HCT116 (cell line): ENCODE results near the gene TMPRSS11E. TPM values are rescaled to one million over a fixed set of nuclear protein-coding genes. Genes with fewer than 3 reads are reported as not detected.
"Not testable (repeated sequence)": the region's sequence is repeated elsewhere in the genome, so short reads cannot be mapped to it uniquely, and the experiment has no call there.

Source experiments
- ATAC-seq: fragments of 200-7000 bp; cut with Tn5 transposase; 2 replicates; pipeline ENCODE4 v1.9.1; 2020; ENCODE audit warnings: mild to moderate bottlenecking, moderate library complexity
- BruUV-seq: library from RNA; stranded (reverse); fragments of 400-500 nt; replicated peaks from 2 replicates; lab custom pipeline; 2021; lab: Mats Ljungman, UMichigan
- CTCF ChIA-PET: fragments of 300-600 bp; sonication (Branson Sonifier 250); formaldehyde crosslinking; loops from one replicate; lab custom pipeline; 2021; ENCODE audit warnings: antibody characterized with exemption; lab: Charles Lee
- POLR2A ChIA-PET: fragments of 300-600, 350-600 bp; sonication (Branson Sonifier 250); formaldehyde crosslinking; loops from one replicate; lab custom pipeline; 2021; ENCODE audit warnings: antibody characterized with exemption; lab: Charles Lee
- RAD21 ChIA-PET, 2 experiments: fragments of 300-600 bp; sonication (Branson Sonifier 250); formaldehyde crosslinking; loops; one replicate each; lab custom pipeline; 2023; ENCODE audit warnings: low total read pairs in 2 of 2; ENCODE audit not compliant: uncharacterized antibody in 2 of 2, unreplicated experiment in 2 of 2, low non-redundant PET in 1 of 2; lab: Charles Lee
- DNase-seq: peaks from one replicate; pipeline ENCODE4 v3.0.0-alpha.2; 2010; ENCODE audit warnings: low read depth, low spot score
- H2AFZ ChIP-seq: fragments of 200-600 bp; shearing (Covaris generic), sonication (generic); 2 replicates; pipeline ENCODE4 v1.6.1; 2017; ENCODE audit warnings: low read depth, mixed run types, mixed read lengths, antibody characterized with exemption, low read length; ENCODE audit not compliant: poor library complexity, severe bottlenecking
- H3K27ac ChIP-seq: 2 replicates; pipeline ENCODE4 v1.5.1; 2012; ENCODE audit warnings: low read depth, low read length
- H3K27me3 ChIP-seq: fragments of 200-600 bp; sonication (generic); 2 replicates; pipeline ENCODE4 v1.6.1; 2016; ENCODE audit warnings: mixed run types, low read length, mixed read lengths; ENCODE audit not compliant: insufficient read depth
- H3K36me3 ChIP-seq, 2 experiments: fragments of 200-500 bp in 1 of 2; fragments of 200-600 bp in 1 of 2; sonication (Bioruptor generic) in 1 of 2; sonication (generic) in 1 of 2; 2 replicates each; pipeline versions ENCODE4 v1.5.1 to v1.6.1; 2014 to 2016; ENCODE audit warnings: low read length in 2 of 2, inconsistent platforms in 1 of 2, mixed read lengths in 1 of 2, mixed run types in 1 of 2; ENCODE audit not compliant: insufficient read depth in 2 of 2, control insufficient read depth in 1 of 2
- H3K4me1 ChIP-seq, 2 experiments: fragments of 200-600 bp in 1 of 2; sonication (generic) in 1 of 2; 2 replicates each; pipeline versions ENCODE4 v1.5.1 to v1.6.1; 2012 to 2017; ENCODE audit warnings: low read length in 2 of 2, inconsistent platforms in 1 of 2, mild to moderate bottlenecking in 1 of 2, mixed read lengths in 1 of 2, mixed run types in 1 of 2, moderate library complexity in 1 of 2; ENCODE audit not compliant: insufficient read depth in 2 of 2, control insufficient read depth in 1 of 2
- H3K4me2 ChIP-seq: fragments of 200-600 bp; sonication (generic); 2 replicates; pipeline ENCODE4 v1.6.1; 2017; ENCODE audit warnings: mixed run types, low read length, mixed read lengths
- H3K4me3 ChIP-seq, 2 experiments: fragments of 200-600 bp in 1 of 2; sonication (generic) in 1 of 2; replicated peaks in 1 of 2; 2 replicates each; pipeline ENCODE4 v1.5.1; 2011 to 2016; ENCODE audit warnings: low read length in 2 of 2, control low read depth in 1 of 2, low read depth in 1 of 2, mild to moderate bottlenecking in 1 of 2, mixed read lengths in 1 of 2, mixed run types in 1 of 2
- H3K79me2 ChIP-seq: fragments of 200-600 bp; sonication (generic); 2 replicates; pipeline ENCODE4 v1.6.1; 2017; ENCODE audit warnings: mild to moderate bottlenecking, mixed run types, low read length, moderate library complexity, mixed read lengths; ENCODE audit not compliant: insufficient read depth
- H3K9ac ChIP-seq: fragments of 200-600 bp; sonication (generic); 2 replicates; pipeline ENCODE4 v1.6.1; 2016; ENCODE audit warnings: low read length, mixed read lengths
- H3K9me2 ChIP-seq: fragments of 200-600 bp; sonication (generic), shearing (Covaris generic); 2 replicates; pipeline ENCODE4 v1.6.1; 2017; ENCODE audit warnings: mixed run types, mild to moderate bottlenecking, moderate library complexity; ENCODE audit not compliant: insufficient read depth
- H3K9me3 ChIP-seq, 2 experiments: fragments of 200-500 bp in 1 of 2; fragments of 200-600 bp in 1 of 2; sonication (Bioruptor generic) in 1 of 2; sonication (generic) in 1 of 2; 2 replicates each; pipeline ENCODE4 v1.6.1; 2014 to 2017; ENCODE audit warnings: low read length in 2 of 2, mixed read lengths in 2 of 2, inconsistent platforms in 1 of 2, low read depth in 1 of 2, mild to moderate bottlenecking in 1 of 2, mixed run types in 1 of 2, moderate library complexity in 1 of 2; ENCODE audit not compliant: control insufficient read depth in 1 of 2, insufficient read depth in 1 of 2
- H4K20me1 ChIP-seq: fragments of 200-600 bp; sonication (generic), shearing (Covaris generic); 2 replicates; pipeline ENCODE4 v1.6.1; 2017; ENCODE audit warnings: mixed run types, mild to moderate bottlenecking, moderate library complexity; ENCODE audit not compliant: insufficient read depth
- CEBPB ChIP-seq: IDR thresholded peaks from 2 replicates; pipeline ENCODE4 v1.6.1; 2012; ENCODE audit warnings: low read depth
- CTCF ChIP-seq, 3 experiments: fragments of 200-600 bp in 1 of 3; sonication (generic) in 1 of 3; IDR thresholded peaks in 2 of 3; conservative IDR thresholded peaks in 1 of 3; 2 replicates each; pipeline ENCODE4 v1.5.1; 2012 to 2017; ENCODE audit warnings: low read depth in 2 of 3, low read length in 2 of 3, antibody characterized with exemption in 1 of 3, borderline replicate concordance in 1 of 3, control low read depth in 1 of 3, mild to moderate bottlenecking in 1 of 3, mixed read lengths in 1 of 3, mixed run types in 1 of 3, moderate library complexity in 1 of 3; ENCODE audit not compliant: insufficient read depth in 1 of 3
- EZH2phosphoT487 ChIP-seq: fragments of 200-600 bp; IDR thresholded peaks from 2 replicates; pipeline ENCODE4 v1.6.1; 2018; ENCODE audit warnings: antibody characterized with exemption, borderline replicate concordance
- YY1 ChIP-seq: IDR thresholded peaks from 2 replicates; pipeline ENCODE4 v1.6.1; 2011; ENCODE audit warnings: low read length, low read depth, moderate library complexity, mild to moderate bottlenecking; ENCODE audit not compliant: insufficient replicate concordance; ENCODE audit errors: extremely low read depth
- intact Hi-C: fragments of 100-400 bp; cut with micrococcal nuclease; formaldehyde crosslinking; loops from 2 replicates; pipeline ENCODE4 v1.10.0; 2022
- total RNA-seq: library from RNA; stranded (reverse); gene quantifications from one replicate; pipeline ENCODE4 v1.2.1, GENCODE V29; 2021; ENCODE audit not compliant: unreplicated experiment

Gene TMPRSS11E
- total RNA-seq, 1 experiment from 2014 or later: not detected

GRCh38 chr4:68522232-68522631, 75.0 kb downstream of the TMPRSS11E start:
- H3K4me2 ChIP-seq, H2AFZ ChIP-seq, DNase-seq, H3K9me3 ChIP-seq, H3K4me1 ChIP-seq, RAD21 ChIA-PET, H3K36me3 ChIP-seq, H3K4me3 ChIP-seq, ATAC-seq, H4K20me1 ChIP-seq, H3K27ac ChIP-seq, BruUV-seq, intact Hi-C loops, POLR2A ChIA-PET, CTCF ChIA-PET, H3K9me2 ChIP-seq, H3K9ac ChIP-seq, H3K27me3 ChIP-seq, H3K79me2 ChIP-seq: not testable (repeated sequence)

GRCh38 chr4:68535974-68536373, 88.7 kb downstream of the TMPRSS11E start:
- H3K27ac ChIP-seq: no peak overlapping the region
- no peak overlapping the region for H3K9ac ChIP-seq
- no peaks in the 10 kb centered on the region for H3K79me2 ChIP-seq
- no TSS peak for BruUV-seq
- H3K9me2 ChIP-seq: no peaks in the 10 kb centered on the region
- H2AFZ ChIP-seq: no peak overlapping the region
- no peak for TF ChIP-seq EZH2phosphoT487
- no peak for TF ChIP-seq CEBPB
- TF ChIP-seq CTCF (IDR thresholded peaks at IDR 0.05 in 2 of 3, conservative IDR thresholded peaks at IDR 0.05 in 1 of 3; ENCODE audit: borderline replicate concordance in 1 of 3, insufficient read depth in 1 of 3, low read depth in 2 of 3, low read length in 2 of 3): no peak
- TF ChIP-seq YY1: no peak
- H3K4me2 ChIP-seq: no peak overlapping the region
- no peaks in the 10 kb centered on the region for H4K20me1 ChIP-seq
- ChIA-PET CTCF (no interaction called here), RAD21 (no interaction called here), POLR2A (no interaction called here)
- intact Hi-C loops: no loop called here
- H3K9me3 ChIP-seq: no peaks in the 10 kb centered on the region
- no peaks in the 10 kb centered on the region for H3K36me3 ChIP-seq
- no peak overlapping the region for H3K4me3 ChIP-seq
- DNase-seq (no peak), ATAC-seq (no peak)
- H3K4me1 ChIP-seq: no peaks in the 10 kb centered on the region
- no peaks in the 10 kb centered on the region for H3K27me3 ChIP-seq
